ENCODE results near the gene LCOR.
"Not testable (repeated sequence)": the region's sequence is repeated elsewhere in the genome, so short reads cannot be mapped to it uniquely, and the experiment has no call there.

Gene LCOR

DNA sequence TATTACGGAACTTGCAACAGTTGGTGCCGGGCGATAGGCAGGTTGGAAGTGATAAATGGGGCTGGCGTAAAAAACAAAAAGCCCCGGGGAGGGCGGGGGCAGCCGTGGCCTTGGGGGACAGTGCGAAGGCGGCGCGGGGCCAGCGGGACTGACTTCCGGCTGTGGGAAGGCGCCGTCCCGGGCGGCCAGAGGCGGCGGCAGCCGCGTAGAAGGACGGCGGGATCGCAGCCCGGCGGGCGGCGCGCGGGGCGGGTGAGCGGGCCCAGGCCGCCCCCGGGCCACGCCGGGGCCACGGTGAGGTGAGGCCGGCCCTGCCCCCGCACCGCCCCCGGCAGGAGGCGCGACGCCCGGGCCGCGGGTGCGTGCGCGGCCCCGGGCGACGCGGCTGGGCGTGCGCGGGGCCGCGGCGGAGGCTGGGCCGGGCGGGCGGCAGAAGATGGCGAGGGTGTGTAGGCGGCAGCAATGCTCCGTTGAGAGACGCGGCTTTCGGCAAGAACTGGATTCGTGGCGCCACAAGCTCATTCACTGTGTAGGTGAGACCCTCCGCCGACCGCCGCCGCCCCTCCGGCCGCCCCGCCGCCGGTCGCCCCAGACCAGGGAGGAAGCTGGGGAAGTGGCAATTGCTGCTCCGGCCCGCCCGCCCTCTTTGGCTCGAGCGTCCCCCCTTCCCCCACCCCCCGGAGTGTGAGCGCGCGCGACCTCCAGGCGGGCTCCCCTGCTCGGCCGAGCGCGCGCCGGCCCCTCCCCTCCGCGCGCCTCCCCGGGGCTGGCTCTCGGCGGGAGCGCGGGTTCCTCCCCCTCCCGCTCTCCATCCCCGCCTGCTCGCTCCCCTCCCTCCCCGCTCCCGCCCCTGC, at the start of gene LCOR:
Gene LCOR (plus strand): TSS at position 432 of the 854 bp plus-strand sequence. CDS start 116,760 bp downstream, outside the sequence.
- Histone ChIP-seq H3K36me3 (ENCODE audit: insufficient read depth, low read length) (no peaks in the 10 kb centered on the region), H3K27me3 (ENCODE audit: insufficient read depth, low read length) (no peaks in the 10 kb centered on the region), H3K9me3 (ENCODE audit: low read length) (peaks cover under 1% of the 10 kb centered on the region), H2AFZ (ENCODE audit: low read depth, low read length) (peak within 1 kb of the TSS; percentile 96), H3K4me3 (ENCODE audit: low read length) (peak within 1 kb of the TSS; percentile 98), H3K4me1 (ENCODE audit: insufficient read depth, low read length) (peaks cover 9% of the 10 kb centered on the region)

DNA sequence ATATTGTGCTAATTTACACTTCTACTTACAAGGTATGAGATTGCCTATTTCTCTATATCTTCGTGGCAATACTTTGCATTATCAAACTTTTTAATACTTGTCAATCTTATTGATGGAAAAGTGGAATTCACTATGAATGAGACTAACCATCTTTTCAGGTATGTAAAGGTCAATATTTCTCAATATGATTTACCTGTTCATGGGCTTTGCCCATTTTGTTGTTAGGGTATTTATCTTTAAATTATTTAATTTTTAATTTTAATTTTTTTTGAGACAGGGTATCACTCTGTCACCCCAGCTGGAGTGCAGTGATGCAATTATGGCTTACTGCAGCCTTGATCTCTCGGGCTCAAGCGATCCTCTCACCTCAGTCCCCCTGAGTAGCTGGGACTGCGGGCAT, 47.8 kb upstream of the LCOR start:
- Histone ChIP-seq H3K27me3 (ENCODE audit: insufficient read depth, low read length) (no peaks in the 10 kb centered on the region), H2AFZ (ENCODE audit: low read depth, low read length) (no peak overlapping the region), H3K36me3 (ENCODE audit: insufficient read depth, low read length) (no peaks in the 10 kb centered on the region), H3K4me3 (ENCODE audit: low read length) (no peak overlapping the region), H3K9me3 (ENCODE audit: low read length) (no peaks in the 10 kb centered on the region), H3K4me1 (ENCODE audit: insufficient read depth, low read length) (no peaks in the 10 kb centered on the region)

DNA sequence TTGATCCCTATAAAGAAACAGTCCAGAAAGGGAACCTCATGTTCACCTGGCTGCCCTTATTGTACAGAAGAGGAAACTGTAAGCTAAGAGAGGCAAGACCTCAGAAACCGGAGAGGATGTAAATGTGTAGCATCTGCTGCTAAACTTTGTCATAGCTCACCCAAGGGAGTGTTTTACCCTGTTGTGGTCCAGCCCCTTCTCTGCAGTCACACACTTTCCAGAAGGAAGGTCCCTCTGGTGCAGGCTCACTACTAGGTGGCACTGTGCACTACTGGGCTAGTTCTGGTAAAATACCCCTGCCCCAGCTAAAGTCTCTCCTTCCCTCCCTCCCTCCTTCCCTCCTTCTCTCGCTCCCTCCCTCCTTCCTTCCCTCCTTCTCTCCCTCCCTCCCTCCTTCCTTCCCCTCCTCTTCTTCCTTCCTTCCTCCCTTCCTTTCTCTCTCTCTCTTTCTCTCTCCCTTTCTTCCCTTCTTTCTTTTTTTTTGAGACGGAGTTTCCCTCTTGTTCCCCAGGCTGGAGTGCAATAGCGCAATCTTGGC, 42.5 kb upstream of the LCOR start:
- Histone ChIP-seq H2AFZ (ENCODE audit: low read depth, low read length) (no peak overlapping the region), H3K4me1 (ENCODE audit: insufficient read depth, low read length) (no peaks in the 10 kb centered on the region)

DNA sequence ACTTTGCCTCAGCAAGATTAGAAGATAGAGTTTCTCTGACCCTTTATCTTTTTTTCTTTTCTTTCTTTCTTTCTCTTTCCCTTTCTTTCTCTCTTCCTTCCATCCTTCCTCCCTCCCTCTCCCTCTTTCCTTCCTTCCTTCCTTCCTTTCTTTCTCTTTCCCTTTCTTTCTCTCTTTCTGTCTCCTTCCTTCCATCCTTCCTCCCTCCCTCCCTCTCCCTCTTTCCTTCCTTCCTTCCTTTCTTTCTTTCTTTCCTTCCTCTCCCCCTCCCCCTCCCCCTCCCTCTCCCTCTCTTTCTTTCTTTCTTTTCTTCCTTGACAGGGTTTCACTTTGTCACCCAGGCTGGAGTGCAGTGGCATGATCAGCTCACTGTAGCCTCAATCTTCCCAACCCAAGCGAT, 40.2 kb upstream of the LCOR start:
- H3K27me3 ChIP-seq (ENCODE audit: insufficient read depth, low read length), result peaks cover 8% of the 10 kb centered on the region
- no peak overlapping the region for H2AFZ ChIP-seq (ENCODE audit: low read depth, low read length)
- H3K4me3 ChIP-seq (ENCODE audit: low read length), result no peak overlapping the region
- H3K9me3 ChIP-seq (ENCODE audit: low read length), result no peaks in the 10 kb centered on the region
- no peaks in the 10 kb centered on the region for H3K36me3 ChIP-seq (ENCODE audit: insufficient read depth, low read length)
- H3K4me1 ChIP-seq (ENCODE audit: insufficient read depth, low read length), result no peaks in the 10 kb centered on the region

More for the DNA sequence above, 42.5 kb upstream of the LCOR start:
- Histone ChIP-seq H3K4me3 (ENCODE audit: low read length) (no peak overlapping the region), H3K9me3 (ENCODE audit: low read length) (no peaks in the 10 kb centered on the region), H3K36me3 (ENCODE audit: insufficient read depth, low read length) (no peaks in the 10 kb centered on the region), H3K27me3 (ENCODE audit: insufficient read depth, low read length) (peaks cover 3% of the 10 kb centered on the region)

DNA sequence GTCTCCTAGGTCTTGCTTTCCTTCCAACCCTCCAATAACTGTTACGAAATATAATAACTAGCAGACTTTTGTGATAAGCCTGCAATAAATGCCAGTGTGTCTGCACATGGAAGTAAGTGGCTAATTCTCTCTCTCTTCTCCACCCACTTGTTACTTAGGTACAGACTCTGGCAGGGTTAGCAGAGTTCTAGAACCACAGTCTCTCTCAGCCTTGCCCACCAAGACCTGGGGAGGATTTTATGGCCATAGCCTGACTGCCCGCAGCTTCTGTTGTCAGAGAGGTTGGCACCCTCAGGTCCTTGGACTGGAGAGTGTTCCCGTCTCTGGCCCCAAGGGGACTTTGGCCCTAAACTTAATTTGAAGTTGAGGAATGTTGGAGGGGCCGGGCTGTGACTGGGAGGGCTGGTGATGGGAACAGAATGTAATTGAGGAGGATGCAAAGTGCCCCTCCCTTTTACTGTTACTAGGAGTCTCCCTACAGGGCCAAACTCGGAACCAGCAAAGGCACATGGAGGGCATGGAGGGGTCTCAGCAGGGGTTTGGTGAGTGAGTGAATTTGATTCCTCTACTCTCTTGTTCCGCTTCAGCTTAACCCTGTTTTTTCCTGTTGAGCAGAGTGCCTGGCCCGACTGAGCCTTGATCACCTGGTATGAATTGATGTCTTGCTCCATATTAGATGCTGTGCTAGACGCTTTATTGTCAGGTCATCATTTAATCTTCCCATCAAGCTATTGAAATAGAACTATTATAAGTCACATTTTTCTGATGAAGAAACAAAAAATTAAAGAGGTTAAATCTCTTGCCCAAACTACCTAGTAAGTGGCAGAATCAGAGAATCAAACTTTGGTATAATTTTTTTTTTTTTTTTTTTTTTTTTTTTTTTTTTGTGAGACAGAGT, 37.0 kb upstream of the LCOR start:
- Histone ChIP-seq H3K4me3 (ENCODE audit: low read length) (no peak overlapping the region), H3K9me3 (ENCODE audit: low read length) (no peaks in the 10 kb centered on the region), H3K4me1 (ENCODE audit: insufficient read depth, low read length) (no peaks in the 10 kb centered on the region), H3K27me3 (ENCODE audit: insufficient read depth, low read length) (peaks cover 8% of the 10 kb centered on the region), H3K36me3 (ENCODE audit: insufficient read depth, low read length) (no peaks in the 10 kb centered on the region), H2AFZ (ENCODE audit: low read depth, low read length) (no peak overlapping the region)

DNA sequence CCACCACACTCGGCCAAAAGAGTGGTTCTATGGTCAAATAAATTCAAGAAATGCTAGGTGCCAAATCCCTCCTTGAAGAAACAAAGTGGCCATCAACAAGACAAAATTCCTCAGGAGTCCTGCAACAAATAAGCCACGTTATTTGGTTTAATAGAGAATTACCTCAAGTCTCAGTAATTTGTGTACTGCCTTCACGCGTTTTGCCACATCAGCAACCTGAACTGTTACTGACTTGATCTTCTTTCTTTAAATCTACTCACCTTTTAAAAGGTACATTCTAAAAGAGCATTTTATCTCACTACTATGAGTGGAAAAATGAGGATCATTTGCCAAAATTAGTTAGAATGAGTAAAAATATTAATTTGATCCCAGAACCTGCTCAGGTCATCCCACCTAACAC, 34.6 kb upstream of the LCOR start:
- Histone ChIP-seq H2AFZ (ENCODE audit: low read depth, low read length) (no peak overlapping the region), H3K4me3 (ENCODE audit: low read length) (no peak overlapping the region), H3K9me3 (ENCODE audit: low read length) (no peaks in the 10 kb centered on the region), H3K27me3 (ENCODE audit: insufficient read depth, low read length) (peaks cover 6% of the 10 kb centered on the region), H3K36me3 (ENCODE audit: insufficient read depth, low read length) (no peaks in the 10 kb centered on the region), H3K4me1 (ENCODE audit: insufficient read depth, low read length) (no peaks in the 10 kb centered on the region)

DNA sequence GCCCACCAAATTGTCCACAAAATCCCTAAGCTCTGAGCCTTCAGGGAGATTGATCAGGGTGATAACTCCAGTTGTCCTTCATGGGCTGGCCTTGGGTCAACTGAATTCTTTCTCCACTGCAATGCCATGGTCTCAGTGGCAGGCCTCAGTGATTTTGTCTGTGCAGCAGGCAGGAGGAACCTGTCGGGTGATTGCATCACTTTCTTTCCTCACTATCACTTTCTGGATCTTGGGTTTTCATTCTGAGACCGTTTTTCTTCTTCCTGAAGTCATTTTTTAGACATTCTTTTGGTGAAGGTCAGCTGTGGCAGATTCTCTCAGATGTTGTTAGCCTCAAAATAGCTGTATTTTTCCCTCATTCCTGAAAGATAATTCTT, 28.8 kb upstream of the LCOR start:
- Histone ChIP-seq H2AFZ (ENCODE audit: low read depth, low read length) (no peak overlapping the region), H3K4me3 (ENCODE audit: low read length) (no peak overlapping the region), H3K36me3 (ENCODE audit: insufficient read depth, low read length) (no peaks in the 10 kb centered on the region), H3K27me3 (ENCODE audit: insufficient read depth, low read length) (no peaks in the 10 kb centered on the region), H3K4me1 (ENCODE audit: insufficient read depth, low read length) (no peaks in the 10 kb centered on the region), H3K9me3 (ENCODE audit: low read length) (peaks cover 2% of the 10 kb centered on the region)

DNA sequence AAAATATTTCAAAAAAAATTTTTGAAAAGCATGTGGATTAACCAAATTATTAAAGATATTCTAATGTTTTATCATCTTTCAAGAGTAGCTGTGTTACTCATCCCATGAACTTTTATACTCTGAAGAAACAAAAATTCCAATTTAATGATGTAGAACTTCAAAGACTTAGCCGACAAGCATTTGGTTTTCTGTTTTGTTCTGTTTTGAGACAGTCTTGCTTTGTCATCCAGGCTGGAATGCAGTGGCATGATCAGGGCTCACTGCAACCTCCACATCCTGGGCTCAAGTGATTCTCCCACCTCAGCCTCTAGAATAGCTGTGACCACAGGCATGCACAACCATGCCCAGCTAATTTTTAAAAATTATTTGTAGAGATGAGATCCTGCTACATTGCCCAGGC, 17.8 kb upstream of the LCOR start:
- no peak overlapping the region for H2AFZ ChIP-seq (ENCODE audit: low read depth, low read length)

DNA sequence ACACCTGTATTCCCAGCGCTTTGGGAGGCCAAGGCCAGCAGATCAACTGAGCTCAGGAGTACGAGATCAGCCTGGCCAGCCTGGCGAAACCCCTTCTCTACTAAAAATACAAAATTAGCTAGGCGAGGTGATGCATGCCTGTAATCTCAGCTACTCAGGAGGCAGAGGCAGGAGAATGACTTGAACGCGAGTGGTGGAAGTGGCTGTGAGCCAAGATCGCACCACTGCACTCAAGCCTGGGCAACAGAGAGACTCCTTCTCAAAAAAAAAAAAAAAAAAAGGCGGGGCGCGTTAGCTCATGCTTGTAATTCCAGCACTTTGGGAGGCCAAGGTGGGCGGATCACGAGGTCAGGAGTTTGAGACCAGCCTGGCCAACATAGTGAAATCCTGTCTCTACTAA, 13.1 kb upstream of the LCOR start:
- not testable (repeated sequence) for H2AFZ ChIP-seq (ENCODE audit: low read depth, low read length); H3K36me3 ChIP-seq (ENCODE audit: insufficient read depth, low read length); H3K4me1 ChIP-seq (ENCODE audit: insufficient read depth, low read length); H3K4me3 ChIP-seq (ENCODE audit: low read length); H3K9me3 ChIP-seq (ENCODE audit: low read length); H3K27me3 ChIP-seq (ENCODE audit: insufficient read depth, low read length)

More for the DNA sequence above, 17.8 kb upstream of the LCOR start:
- no peaks in the 10 kb centered on the region for H3K4me1 ChIP-seq (ENCODE audit: insufficient read depth, low read length)
- H3K36me3 ChIP-seq (ENCODE audit: insufficient read depth, low read length), result no peaks in the 10 kb centered on the region
- H3K9me3 ChIP-seq (ENCODE audit: low read length), result no peaks in the 10 kb centered on the region
- peaks cover 2% of the 10 kb centered on the region for H3K27me3 ChIP-seq (ENCODE audit: insufficient read depth, low read length)
- H3K4me3 ChIP-seq (ENCODE audit: low read length), result no peak overlapping the region

DNA sequence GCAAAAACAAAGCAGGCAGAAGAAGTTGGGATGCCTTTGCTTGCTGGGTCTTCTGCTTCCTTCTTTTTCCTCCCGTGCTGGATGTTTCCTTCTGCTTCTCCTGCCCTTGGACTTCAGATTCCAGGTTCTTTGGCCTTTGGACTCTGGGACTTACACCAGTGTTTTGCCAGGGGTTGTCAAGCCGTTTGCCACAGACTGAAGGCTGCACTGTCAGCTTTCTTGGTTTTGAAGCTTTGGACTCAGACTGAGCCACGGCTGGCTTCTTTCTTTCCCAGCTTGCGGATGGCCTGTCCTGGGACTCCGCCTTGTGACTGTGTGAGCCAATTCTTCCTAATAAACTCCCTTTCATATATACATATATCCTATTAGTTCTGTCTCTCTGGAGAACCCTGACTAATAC, 11.3 kb upstream of the LCOR start:
- no peak overlapping the region for H3K4me3 ChIP-seq (ENCODE audit: low read length)
- H3K36me3 ChIP-seq (ENCODE audit: insufficient read depth, low read length), result no peaks in the 10 kb centered on the region

DNA sequence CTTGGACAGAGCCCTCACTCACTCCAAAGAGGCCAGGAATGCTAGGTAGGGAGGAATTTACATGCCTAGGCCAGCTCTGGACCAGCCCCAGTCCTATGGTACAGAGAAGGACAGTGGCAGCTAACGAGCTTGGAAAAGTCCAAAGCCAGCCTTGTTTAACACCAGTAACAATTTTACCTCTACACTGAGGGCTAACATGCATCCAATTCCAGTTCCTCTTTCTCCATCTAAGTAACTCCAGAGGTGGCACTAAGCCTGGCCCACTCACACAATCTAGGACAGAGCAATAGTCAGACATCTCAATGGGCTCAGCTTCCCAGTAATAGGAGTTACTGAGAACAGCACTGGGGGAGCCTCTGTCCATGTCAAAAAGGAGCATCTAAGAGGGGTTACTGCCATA, 5.7 kb upstream of the LCOR start:
- H3K4me1 ChIP-seq (ENCODE audit: insufficient read depth, low read length), result peaks cover 5% of the 10 kb centered on the region
- H3K36me3 ChIP-seq (ENCODE audit: insufficient read depth, low read length), result no peaks in the 10 kb centered on the region
- peaks cover 2% of the 10 kb centered on the region for H3K27me3 ChIP-seq (ENCODE audit: insufficient read depth, low read length)
- H3K9me3 ChIP-seq (ENCODE audit: low read length), result no peaks in the 10 kb centered on the region
- H2AFZ ChIP-seq (ENCODE audit: low read depth, low read length), result no peak overlapping the region
- no peak overlapping the region for H3K4me3 ChIP-seq (ENCODE audit: low read length)

More for the DNA sequence above, 11.3 kb upstream of the LCOR start:
- Histone ChIP-seq H3K9me3 (ENCODE audit: low read length) (no peaks in the 10 kb centered on the region), H3K4me1 (ENCODE audit: insufficient read depth, low read length) (no peaks in the 10 kb centered on the region), H3K27me3 (ENCODE audit: insufficient read depth, low read length) (no peaks in the 10 kb centered on the region), H2AFZ (ENCODE audit: low read depth, low read length) (no peak overlapping the region)

DNA sequence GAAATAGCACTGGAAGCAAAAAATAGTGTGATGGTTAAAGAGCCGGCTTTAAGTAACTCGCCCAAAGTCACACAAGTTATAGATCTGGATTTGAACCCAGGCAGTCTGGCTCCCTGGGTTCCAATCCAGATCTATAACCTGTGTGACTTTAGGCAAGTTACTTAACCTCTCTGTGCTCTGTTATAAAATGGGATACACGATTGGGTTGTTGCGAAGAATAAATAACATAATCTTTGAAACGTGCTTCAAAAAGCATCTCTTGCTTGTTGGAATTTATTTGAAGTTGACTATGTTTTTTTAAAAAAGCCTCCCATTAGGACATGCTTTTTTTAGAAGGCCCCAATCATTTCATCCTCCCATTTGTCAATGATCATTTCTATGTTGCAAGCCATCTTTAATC, 3.5 kb upstream of the LCOR start:
- H3K36me3 ChIP-seq (ENCODE audit: insufficient read depth, low read length), result no peaks in the 10 kb centered on the region
- H3K4me3 ChIP-seq (ENCODE audit: low read length), result no peak overlapping the region
- H3K4me1 ChIP-seq (ENCODE audit: insufficient read depth, low read length), result peaks cover 5% of the 10 kb centered on the region
- H3K9me3 ChIP-seq (ENCODE audit: low read length), result no peaks in the 10 kb centered on the region
- H3K27me3 ChIP-seq (ENCODE audit: insufficient read depth, low read length), result peaks cover 2% of the 10 kb centered on the region
- no peak overlapping the region for H2AFZ ChIP-seq (ENCODE audit: low read depth, low read length)
